Effector CD8-positive, alpha-beta T cell (primary cell): Measurements from ENCODE around the gene TMEM176B.

ENCODE experiments used
- DNase-seq: peaks from one replicate; lab custom pipeline; 2025; lab: John Stamatoyannopoulos, UW
- total RNA-seq, 4 experiments: gene quantifications; one replicate each; lab custom pipeline; 2026; lab: John Stamatoyannopoulos, UW

TMEM176B gene
- total RNA-seq, result 0 to 0.09 (median 0) reads per million in 4 experiments

- no peak for DNase-seq
These were observed at the start of gene TMEM176B for GRCh38 chr7:150799741-150800580. Gene TMEM176B, minus strand, starts transcription at chr7:150800364. Its CDS starts 3,795 bp downstream, at chr7:150796569.

GRCh38 chr7:150849204-150849775 lies 49.1 kb upstream of the TMEM176B start:
- no peak for DNase-seq

GRCh38 chr7:150848561-150849115 lies 48.5 kb upstream of the TMEM176B start:
- DNase-seq, result no peak

GRCh38 chr7:150848111-150848510 lies 47.9 kb upstream of the TMEM176B start:
- no peak for DNase-seq

GRCh38 chr7:150847536-150847935 lies 47.4 kb upstream of the TMEM176B start:
- no peak for DNase-seq

GRCh38 chr7:150846291-150847115 lies 46.3 kb upstream of the TMEM176B start:
- no peak for DNase-seq

GRCh38 chr7:150845421-150845861 lies 45.3 kb upstream of the TMEM176B start:
- no peak for DNase-seq

GRCh38 chr7:150842716-150843115 lies 42.6 kb upstream of the TMEM176B start:
- DNase-seq, result no peak

- no peak for DNase-seq
These were observed 41.9 kb upstream of the TMEM176B start for GRCh38 chr7:150842018-150842417.

- no peak for DNase-seq
These were observed 38.9 kb upstream of the TMEM176B start for GRCh38 chr7:150838965-150839650.

GRCh38 chr7:150835702-150836280 lies 35.6 kb upstream of the TMEM176B start:
- no peak for DNase-seq

- no peak for DNase-seq
These were observed 34.9 kb upstream of the TMEM176B start for GRCh38 chr7:150835019-150835418.

GRCh38 chr7:150831851-150832250 lies 31.7 kb upstream of the TMEM176B start:
- DNase-seq, result no peak

- DNase-seq, result no peak
These were observed 30.8 kb upstream of the TMEM176B start for GRCh38 chr7:150830937-150831336.

- no peak for DNase-seq
These were observed 29.3 kb upstream of the TMEM176B start for GRCh38 chr7:150829426-150829825.

GRCh38 chr7:150828384-150828783 lies 28.2 kb upstream of the TMEM176B start:
- DNase-seq, result no peak

- no peak for DNase-seq
These were observed 26.1 kb upstream of the TMEM176B start for GRCh38 chr7:150826061-150826849.

GRCh38 chr7:150824379-150825177 lies 24.4 kb upstream of the TMEM176B start:
- DNase-seq, result no peak

- DNase-seq, result no peak
These were observed 23.4 kb upstream of the TMEM176B start for GRCh38 chr7:150823484-150824126.
